IPS DF 4.7 (cell line): ENCODE measurements around the gene ACKR2.
A peak's percentile ranks its signal among the peaks of the same experiment; 100 is the strongest.

Experiments used
- DNase-seq: peaks from one replicate; pipeline ENCODE4 v3.0.0-alpha.2; 2013; ENCODE audit warnings: low spot score; ENCODE audit errors: extremely low read depth

The ACKR2 gene

GRCh38 chr3:42829628-42830436 is 20.6 kb downstream of the ACKR2 start:
- no peak for DNase-seq

- DNase-seq: peak; percentile 62
These were observed 21.4 kb downstream of the ACKR2 start for GRCh38 chr3:42830437-42831320.

GRCh38 chr3:42831321-42831713 is 22.1 kb downstream of the ACKR2 start:
- peak; percentile 53 for DNase-seq

- no peak for DNase-seq
These were observed 27.2 kb downstream of the ACKR2 start for GRCh38 chr3:42836150-42837123.

GRCh38 chr3:42838571-42838970 is 29.3 kb downstream of the ACKR2 start:
- no peak for DNase-seq

- DNase-seq: no peak
These were observed 30.4 kb downstream of the ACKR2 start for GRCh38 chr3:42839616-42840015.

GRCh38 chr3:42841332-42841731 is 32.1 kb downstream of the ACKR2 start:
- DNase-seq: no peak

GRCh38 chr3:42843713-42844411 is 34.6 kb downstream of the ACKR2 start:
- no peak for DNase-seq

- no peak for DNase-seq
These were observed 35.1 kb downstream of the ACKR2 start for GRCh38 chr3:42844412-42844713.

- no peak for DNase-seq
These were observed 35.6 kb downstream of the ACKR2 start for GRCh38 chr3:42844815-42845214.

GRCh38 chr3:42846685-42847522 is 37.7 kb downstream of the ACKR2 start:
- DNase-seq: no peak

GRCh38 chr3:42847731-42848130 is 38.5 kb downstream of the ACKR2 start:
- DNase-seq: no peak

GRCh38 chr3:42849017-42849416 is 39.8 kb downstream of the ACKR2 start:
- DNase-seq: no peak

- DNase-seq: no peak
These were observed 41.0 kb downstream of the ACKR2 start for GRCh38 chr3:42850263-42850662.

GRCh38 chr3:42851228-42851834 is 42.1 kb downstream of the ACKR2 start:
- DNase-seq: no peak

GRCh38 chr3:42852441-42852840 is 43.2 kb downstream of the ACKR2 start:
- DNase-seq: no peak

GRCh38 chr3:42853056-42853455 is 43.8 kb downstream of the ACKR2 start:
- no peak for DNase-seq

GRCh38 chr3:42853739-42854302 is 44.6 kb downstream of the ACKR2 start:
- DNase-seq: no peak

- DNase-seq: no peak
These were observed 45.9 kb downstream of the ACKR2 start for GRCh38 chr3:42855219-42855546.
